ENCODE measurements around the gene C12orf75. TPM values are rescaled to one million over a fixed set of nuclear protein-coding genes. Genes with fewer than 3 reads are reported as not detected.

Gene C12orf75
- total and polyA plus RNA-seq, 12 donors = 0.76 to 4.9 (median 1.7) TPM

DNA sequence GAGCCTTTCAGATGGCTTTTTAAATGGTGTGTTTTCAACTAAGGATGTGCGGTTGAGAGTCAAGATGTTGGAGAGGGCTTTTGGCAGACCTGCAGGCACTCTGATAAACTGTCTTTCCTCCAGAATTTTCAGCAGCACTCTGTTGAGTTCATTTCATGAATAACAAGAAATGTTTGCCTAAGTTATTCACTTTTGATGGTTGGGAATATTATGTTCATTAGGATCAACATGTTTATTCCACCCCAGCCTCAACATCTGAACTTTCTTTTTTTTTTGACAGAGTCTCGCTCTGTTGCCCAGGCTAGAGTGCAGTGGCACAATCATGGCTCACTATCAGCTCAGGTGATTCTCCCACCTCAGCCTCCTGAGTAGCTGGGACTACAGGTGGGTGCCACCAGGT, 68.4 kb downstream of the C12orf75 start:
- H3K27me3 ChIP-seq = no peaks in the 10 kb centered on the region
- WGBS, 2 donors = 95 to 96% methylated on average over 2 of the region's 2 CpGs
- intact Hi-C loops (cut with DNase I) = no loop called here
- H3K27ac ChIP-seq = no peak overlapping the region
- peaks cover 0 to 6% (median 2%) of the 10 kb centered on the region in 9 donors for H3K4me1 ChIP-seq
- H3K9me3 ChIP-seq = peaks cover 0 to 9% (median 0%) of the 10 kb centered on the region in 11 donors
- TF ChIP-seq, protein P1, sequence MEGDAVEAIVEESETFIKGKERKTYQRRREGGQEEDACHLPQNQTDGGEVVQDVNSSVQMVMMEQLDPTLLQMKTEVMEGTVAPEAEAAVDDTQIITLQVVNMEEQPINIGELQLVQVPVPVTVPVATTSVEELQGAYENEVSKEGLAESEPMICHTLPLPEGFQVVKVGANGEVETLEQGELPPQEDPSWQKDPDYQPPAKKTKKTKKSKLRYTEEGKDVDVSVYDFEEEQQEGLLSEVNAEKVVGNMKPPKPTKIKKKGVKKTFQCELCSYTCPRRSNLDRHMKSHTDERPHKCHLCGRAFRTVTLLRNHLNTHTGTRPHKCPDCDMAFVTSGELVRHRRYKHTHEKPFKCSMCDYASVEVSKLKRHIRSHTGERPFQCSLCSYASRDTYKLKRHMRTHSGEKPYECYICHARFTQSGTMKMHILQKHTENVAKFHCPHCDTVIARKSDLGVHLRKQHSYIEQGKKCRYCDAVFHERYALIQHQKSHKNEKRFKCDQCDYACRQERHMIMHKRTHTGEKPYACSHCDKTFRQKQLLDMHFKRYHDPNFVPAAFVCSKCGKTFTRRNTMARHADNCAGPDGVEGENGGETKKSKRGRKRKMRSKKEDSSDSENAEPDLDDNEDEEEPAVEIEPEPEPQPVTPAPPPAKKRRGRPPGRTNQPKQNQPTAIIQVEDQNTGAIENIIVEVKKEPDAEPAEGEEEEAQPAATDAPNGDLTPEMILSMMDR (IDR thresholded peaks at IDR 0.05) = no peak
- DNase-seq (no peak), ATAC-seq (no peak)
- H3K4me3 ChIP-seq = no peak overlapping the region
- no peaks in the 10 kb centered on the region for H3K36me3 ChIP-seq

DNA sequence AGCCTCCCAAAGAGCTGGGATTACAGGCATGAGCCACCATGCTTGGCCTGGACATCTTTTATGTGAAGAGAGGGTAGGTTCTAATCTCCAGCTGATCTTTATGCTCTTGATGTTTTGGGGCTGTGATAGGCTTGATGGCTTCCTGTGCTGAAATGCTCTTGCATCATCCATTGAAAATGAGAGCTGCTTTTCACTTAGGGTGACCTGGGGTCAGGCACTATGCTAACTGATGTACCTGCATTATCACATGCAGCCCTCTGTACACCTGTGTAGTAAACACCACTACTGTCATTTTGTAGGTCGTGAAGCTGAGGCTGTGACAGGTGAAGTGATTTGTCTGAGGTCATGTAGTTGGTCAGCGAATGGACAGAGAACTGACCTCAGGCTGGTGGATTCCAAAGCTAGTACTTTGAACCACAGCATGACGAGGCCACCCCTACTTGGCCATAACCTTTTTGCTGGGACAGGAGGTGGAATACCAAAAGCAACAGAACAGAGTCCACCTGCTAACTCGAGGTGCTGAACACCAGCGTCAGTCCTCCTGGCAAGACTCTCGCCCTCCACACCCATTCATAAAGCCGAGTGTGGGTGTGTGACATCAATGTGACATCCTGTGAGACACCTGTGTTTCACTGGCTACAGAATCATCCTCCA, 69.1 kb downstream of the C12orf75 start:
- no peak for ATAC-seq
- Histone ChIP-seq H3K4me1 (peaks cover 0 to 3% (median 0%) of the 10 kb centered on the region in 9 donors), H3K9me3 (peaks cover 0 to 9% (median 0%) of the 10 kb centered on the region in 11 donors), H3K36me3 (no peaks in the 10 kb centered on the region), H3K4me3 (no peak overlapping the region), H3K27me3 (no peaks in the 10 kb centered on the region), H3K27ac (no peak overlapping the region)
- DNase-seq = no peak
- intact Hi-C loops (cut with DNase I) = no loop called here
- WGBS, 2 donors = 86 to 87% methylated on average over 7 of the region's 7 CpGs
- TF ChIP-seq, protein P1 (IDR thresholded peaks at IDR 0.05) = no peak

DNA sequence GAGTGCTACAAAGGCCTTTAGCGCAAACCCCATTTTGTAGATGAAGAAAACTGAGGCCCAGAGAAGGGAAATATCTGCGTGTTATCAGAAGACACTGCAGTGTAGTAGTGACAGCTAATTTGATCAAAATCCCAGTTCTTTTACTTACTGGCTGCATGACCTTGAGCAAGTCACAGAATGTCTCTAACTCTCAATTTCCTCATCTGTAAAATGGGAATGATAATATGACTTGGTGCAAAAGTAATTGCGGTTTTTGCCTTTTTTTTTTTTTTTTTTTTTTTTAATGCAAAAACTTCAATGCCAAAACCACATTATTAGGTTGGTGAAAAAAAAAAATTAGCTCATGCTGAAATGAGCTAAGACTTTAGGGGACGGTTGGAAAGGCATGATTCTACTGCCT, 69.7 kb downstream of the C12orf75 start:
- WGBS, 2 donors = 94 to 96% methylated on average over 4 of the region's 4 CpGs
- H3K36me3 ChIP-seq = no peaks in the 10 kb centered on the region
- TF ChIP-seq, protein P1 (IDR thresholded peaks at IDR 0.05) = no peak
- no peak for DNase-seq
- no peak overlapping the region for H3K27ac ChIP-seq
- H3K4me1 ChIP-seq = peaks cover 0 to 3% (median 0%) of the 10 kb centered on the region in 9 donors
- intact Hi-C loops (cut with DNase I) = no loop called here
- no peak for ATAC-seq
- no peak overlapping the region for H3K4me3 ChIP-seq
- peaks cover 0 to 9% (median 0%) of the 10 kb centered on the region in 11 donors for H3K9me3 ChIP-seq
- no peaks in the 10 kb centered on the region for H3K27me3 ChIP-seq

DNA sequence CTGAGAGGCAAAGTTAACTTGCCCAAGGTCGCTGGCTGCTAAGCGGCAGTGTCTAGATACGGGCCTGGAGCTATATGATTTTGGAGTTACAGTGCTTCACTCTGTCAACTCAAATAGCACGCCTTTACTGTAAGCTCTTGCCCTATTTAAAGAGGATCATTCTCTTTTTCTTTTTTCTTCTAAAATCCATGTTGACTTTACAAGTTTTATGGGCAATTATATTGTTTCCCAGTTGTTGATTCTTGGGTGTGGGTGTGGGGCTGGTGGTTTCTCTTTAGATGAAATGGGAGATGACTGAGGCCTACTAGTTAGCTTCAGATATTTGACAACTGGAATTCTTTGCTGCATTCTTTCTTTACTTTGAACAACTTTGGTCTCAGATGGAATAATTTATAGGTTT, 70.7 kb downstream of the C12orf75 start:
- H3K4me3 ChIP-seq = no peak overlapping the region
- H3K36me3 ChIP-seq = no peaks in the 10 kb centered on the region
- no peaks in the 10 kb centered on the region for H3K27me3 ChIP-seq
- 98 to 99% methylated on average over 4 of the region's 4 CpGs for WGBS, 2 donors
- H3K9me3 ChIP-seq = peaks cover 0 to 9% (median 0%) of the 10 kb centered on the region in 11 donors
- no peak for ATAC-seq
- no peak for DNase-seq
- H3K4me1 ChIP-seq = peaks cover 0 to 3% (median 0%) of the 10 kb centered on the region in 9 donors
- H3K27ac ChIP-seq = no peak overlapping the region
- intact Hi-C loops (cut with DNase I) = no loop called here
- TF ChIP-seq, protein P1 (IDR thresholded peaks at IDR 0.05) = no peak

Measured in heart right ventricle (tissue), 16 donors.